Stimulated activated CD8-positive, alpha-beta memory T cell treated with anti-CD3 and anti-CD28 coated beads, Interleukin-15, amount 100 ng/mL, for 1 hour (primary cell): ENCODE measurements around the gene PLEKHM2.
A peak's percentile ranks its signal among the peaks of the same experiment; 100 is the strongest.

Source experiments
- DNase-seq: peaks from one replicate; pipeline ENCODE4 v3.0.0-alpha.2; 2020; ENCODE audit warnings: low read depth

PLEKHM2 gene

DNA sequence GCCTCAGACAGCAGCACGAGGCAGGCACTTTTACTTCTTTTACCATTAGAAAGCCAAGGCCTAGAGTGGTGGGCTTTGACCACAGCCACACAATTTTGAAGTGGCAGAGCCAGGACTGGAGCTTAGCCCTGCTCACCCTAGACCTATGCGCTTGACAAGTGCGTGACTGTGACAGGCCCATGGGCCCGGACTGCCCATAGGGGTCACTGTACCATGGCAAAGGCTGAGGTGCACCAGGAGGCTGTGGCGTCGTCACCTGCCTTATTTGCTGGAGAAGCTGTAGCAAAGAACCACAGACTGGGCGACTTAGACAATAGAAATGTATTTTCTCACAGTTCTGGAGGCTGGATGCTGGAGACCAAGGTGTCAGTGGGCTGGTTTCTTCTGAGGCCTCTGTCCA lies 55.6 kb downstream of the PLEKHM2 start:
- no peak for DNase-seq

DNA sequence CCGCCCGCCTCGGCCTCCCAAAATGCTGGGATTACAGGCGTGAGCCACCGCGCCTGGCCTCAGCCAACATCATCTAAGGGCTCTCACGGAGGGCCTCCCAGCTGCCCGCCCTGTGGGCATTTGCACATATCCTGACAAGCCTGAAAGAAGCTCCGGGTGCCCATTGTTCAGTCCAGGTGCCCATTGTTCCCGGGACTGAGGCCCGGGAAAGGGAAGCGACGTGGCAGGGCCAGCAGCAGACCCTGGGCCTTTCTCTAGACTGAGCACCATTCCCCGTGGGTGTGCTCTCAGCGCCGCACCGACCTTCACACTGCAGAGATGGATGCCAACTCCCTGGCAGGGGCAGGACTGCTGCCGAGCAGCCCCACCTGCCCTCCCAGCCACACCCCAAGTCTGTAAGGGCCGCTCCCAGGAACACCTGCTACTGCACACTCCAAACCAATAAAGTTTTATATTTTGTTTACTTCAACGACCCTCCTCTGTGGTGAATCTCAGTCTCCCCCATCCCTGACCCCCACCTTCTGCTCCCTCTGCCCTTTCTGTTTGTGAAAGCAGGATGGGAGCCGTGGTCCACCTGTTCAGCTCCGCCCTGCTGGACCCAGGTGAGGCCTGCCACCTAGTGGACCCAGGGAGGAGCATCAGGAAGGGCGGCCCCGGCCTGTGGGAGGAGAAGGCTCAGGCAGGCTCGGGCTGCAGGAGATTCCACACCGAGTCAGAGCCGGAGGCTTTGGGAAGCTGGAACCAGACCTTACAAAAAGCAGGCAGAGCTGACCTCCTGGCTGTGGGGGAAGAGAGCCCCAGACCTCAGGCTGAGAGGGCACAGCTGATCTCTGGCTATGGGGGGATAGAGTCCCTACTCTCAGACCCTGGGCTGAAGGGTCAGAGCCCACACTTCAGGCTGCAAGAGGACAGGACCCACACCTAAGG lies 57.1 kb downstream of the PLEKHM2 start:
- peak; percentile 18 for DNase-seq

- no peak for DNase-seq
Observed at GRCh38 chr1:15742339-15742801, 58.2 kb downstream of the PLEKHM2 start, which contains the start of gene TMEM82. Gene TMEM82, plus strand, starts transcription at chr1:15742499. Its CDS starts 61 bp downstream, at chr1:15742560.

DNA sequence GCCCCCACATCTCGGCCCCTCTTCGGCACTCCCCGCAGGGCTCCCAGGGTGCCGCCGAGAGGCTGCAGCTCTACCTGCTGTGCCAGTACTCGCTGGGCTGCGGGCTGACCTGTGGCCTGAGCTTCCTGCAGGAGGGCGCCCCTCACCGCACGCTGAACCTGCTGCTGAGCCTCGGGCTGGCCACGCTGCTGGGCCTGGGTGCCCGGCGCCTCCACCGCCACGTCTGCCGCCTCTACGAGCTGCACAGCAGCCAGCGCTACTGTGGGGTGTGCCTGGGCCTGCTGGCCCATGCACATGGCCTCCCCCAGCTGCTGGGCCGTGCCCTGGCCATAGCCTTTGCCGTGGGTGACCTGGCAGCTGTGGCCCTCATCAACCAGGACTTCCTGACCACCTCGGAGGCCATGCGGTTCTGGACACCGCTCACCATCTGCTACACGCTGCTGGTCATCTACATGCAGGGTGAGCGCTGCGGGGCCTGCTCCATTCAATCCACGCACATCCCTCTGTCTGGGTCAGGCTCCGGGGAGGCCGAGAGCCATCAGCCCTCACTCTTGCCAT lies 60.1 kb downstream of the PLEKHM2 start:
- no peak for DNase-seq

GRCh38 chr1:15747378-15747777 lies 63.3 kb downstream of the PLEKHM2 start:
- DNase-seq: no peak

DNA sequence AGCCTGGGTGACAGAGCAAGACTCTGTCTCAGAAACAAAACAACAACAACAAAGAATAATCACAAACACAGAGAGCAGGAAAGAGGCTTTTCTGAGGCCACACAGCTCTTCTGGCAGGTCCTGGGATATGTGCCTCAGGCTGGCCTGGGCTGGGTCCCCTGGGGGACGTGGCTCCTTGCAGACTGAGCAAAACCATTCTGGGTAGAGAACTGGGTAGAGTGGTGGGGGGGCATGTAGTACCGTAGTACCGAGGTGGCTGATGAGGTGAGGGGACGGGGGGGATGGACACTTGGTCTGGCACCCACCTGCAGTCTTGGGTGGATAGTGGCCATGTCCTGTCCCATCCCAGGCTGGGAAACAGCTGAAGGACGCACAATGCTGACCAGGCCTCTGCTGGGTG lies 64.1 kb downstream of the PLEKHM2 start:
- no peak for DNase-seq

DNA sequence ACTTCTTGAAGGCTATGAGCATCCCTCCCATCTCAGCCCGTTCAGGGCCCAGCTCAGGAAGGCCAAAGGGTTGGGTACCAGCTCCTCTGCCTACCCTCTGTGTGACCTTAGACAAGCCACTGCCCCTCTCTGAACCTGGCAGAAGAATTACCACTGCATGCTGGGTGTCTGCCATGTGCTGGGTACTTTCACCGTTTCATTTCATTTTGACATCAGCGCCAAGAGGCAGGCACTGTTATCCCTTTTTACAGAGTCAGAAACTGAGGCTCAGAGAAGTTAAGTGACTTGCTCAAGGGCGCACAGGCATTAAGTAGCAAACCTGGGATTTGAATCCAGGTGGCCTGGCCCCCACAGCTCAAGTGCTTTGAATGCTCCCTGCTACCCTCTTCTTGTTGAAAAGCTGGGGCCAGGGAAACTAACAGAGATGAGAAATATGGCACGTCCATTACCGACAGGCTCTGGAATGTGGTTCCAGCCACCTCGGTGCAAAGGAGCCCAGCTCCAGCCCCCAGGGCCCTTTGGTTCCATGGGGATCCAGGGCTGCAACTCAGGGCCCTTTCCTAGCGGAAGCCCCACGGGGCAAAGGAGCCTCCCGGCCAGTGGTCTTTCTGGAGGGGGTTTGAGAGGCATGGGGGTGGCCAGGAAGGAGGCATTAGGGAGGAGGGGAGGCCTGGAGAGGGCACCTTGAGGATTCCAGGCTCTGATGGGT lies 64.7 kb downstream of the PLEKHM2 start:
- no peak for DNase-seq

GRCh38 chr1:15749399-15750291 lies 65.5 kb downstream of the PLEKHM2 start:
- no peak for DNase-seq

- DNase-seq: no peak
Observed at GRCh38 chr1:15750924-15751323, 66.8 kb downstream of the PLEKHM2 start.

DNA sequence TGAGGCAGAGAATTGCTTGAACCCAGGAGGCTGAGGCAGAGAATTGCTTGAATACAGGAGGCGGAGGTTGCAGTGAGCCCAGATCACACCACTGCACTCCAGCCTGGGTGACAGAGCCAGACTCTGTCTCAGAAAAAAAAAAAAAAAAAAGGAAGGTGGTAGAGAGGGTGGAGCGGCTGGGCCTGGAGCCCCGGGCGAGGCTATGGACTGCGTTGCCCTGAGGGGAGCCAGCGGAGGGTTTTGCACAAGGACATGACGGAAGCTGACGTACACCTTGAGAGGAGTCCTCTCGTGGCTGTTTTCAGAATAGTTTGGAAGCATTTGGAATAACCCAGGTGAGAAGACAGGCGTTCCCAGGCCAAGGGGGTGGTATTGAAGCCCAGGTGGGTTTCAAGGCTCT lies 67.6 kb downstream of the PLEKHM2 start:
- DNase-seq: no peak

GRCh38 chr1:15753776-15754175 lies 69.7 kb downstream of the PLEKHM2 start:
- no peak for DNase-seq

GRCh38 chr1:15755021-15755645 lies 71.0 kb downstream of the PLEKHM2 start:
- no peak for DNase-seq

DNA sequence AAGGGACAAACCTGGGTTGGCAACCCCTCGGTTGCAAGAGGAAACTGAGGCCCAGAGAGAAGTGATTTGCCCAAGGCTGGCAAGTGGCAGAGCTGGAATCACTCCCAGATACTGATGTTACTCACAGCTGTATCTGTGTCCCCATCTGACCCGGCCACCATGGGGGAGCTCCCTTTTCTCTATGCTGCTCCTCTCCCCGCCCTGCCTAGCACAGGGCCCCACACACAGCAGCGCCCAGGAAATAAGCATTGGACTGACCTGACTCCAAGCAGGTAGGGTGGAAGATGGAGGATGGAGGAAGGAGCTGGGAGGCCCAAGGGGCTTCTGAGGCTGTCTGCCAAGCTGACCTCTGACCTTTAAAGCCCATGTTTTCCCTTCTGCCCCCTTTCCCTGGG lies 71.5 kb downstream of the PLEKHM2 start:
- DNase-seq: no peak

GRCh38 chr1:15756143-15757015 lies 72.3 kb downstream of the PLEKHM2 start:
- DNase-seq: no peak

DNA sequence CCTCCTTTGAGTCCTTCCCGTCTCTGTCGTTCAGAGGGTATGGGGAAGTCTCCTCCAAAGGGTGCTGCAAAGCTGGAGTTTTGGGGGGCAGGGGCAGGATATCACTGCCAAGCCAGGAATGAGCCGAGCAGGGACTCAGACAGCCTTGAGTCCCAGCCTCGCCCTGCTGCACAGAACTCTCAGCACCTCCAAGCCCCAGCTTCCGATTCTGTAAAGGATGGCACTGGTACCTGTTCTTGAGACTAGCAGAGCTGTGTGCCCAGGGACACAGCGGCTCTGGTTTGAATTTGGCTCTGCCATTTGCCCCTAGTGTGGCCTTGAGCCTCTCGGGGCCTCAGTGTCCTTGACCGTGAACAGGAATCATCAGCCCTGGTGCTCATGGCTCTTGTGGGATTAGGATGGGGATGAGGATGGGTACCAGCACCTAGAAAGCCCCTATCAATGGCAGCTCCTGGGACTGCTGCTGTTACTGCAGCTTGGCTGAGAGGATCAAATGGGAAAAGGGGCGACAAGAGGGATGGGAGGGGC lies 73.0 kb downstream of the PLEKHM2 start:
- no peak for DNase-seq

GRCh38 chr1:15757575-15758342 lies 73.6 kb downstream of the PLEKHM2 start:
- no peak for DNase-seq

DNA sequence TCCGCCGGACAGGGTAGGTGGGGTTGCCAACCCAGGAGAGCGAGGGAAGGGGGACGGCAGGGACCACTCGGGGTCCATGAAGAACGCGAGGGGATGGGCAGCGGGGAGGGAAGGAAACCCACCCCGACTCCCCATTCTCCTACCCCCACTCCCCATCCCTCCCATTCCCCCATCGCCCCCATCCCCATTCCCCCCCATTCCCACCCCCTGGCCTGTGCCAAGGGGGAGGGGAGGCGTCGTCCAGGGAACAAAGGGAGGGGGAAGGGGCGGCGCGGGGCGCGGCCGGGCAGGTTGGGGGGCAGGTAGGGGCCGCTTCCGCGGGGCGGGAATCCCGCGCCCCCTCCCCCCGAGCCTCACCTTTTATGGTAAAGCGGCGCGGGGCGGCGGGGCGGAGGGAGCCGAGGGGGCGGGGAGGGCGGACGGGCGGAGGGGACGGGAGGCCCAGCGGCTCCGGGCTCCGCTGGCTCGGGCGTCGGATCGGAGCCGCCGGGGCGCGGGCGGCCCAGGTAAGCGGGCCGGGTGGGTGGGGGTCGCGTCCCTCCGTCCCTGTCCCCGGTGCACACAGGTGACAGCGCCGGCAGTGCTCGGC lies 74.3 kb downstream of the PLEKHM2 start, which contains the start of gene FBLIM1:
TSS of gene FBLIM1 (plus strand) at position 453 of the 589 bp plus-strand sequence. CDS start 6,189 bp downstream, outside the sequence.
- no peak for DNase-seq

DNA sequence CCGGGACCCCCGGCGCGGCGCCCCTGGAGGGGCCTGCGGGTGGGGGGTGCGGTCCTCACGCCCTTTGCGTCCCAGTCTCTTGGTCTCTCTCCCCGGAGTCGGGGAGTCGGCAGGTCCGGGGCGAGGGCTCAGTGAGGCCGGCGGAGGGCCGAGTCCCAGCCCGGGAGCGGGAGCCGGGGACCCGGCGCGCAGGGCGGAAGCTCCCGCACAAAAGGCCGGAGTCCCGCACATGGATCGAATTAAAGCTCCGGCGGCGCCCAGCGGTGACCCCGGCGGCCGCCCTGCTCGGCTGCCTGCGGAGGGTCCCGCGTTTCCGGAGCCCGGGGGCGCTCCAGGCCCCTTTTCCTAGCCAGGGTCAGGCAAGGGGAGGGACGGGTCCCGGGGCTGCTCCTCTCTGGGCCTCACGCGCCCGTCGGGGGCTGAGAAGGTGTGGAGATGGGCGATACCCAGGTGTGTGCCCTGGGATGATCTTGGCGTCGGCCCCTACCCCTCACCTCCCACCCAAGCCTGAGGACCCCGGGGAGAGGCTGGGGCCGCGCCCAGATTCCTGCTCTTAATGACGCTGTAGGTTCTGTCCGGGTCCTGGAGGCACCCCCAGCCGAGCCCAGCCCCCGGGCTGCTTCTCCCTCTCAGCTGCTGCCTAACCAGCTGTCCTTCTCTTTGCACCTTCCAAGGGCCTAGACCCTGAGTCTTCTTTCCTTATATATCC lies 75.0 kb downstream of the PLEKHM2 start:
- DNase-seq: no peak
